MM.1S (cell line): ENCODE data around the gene CCDC126.

Experiments used
- DNase-seq: peaks from one replicate; pipeline ENCODE4 v3.0.0-alpha.2; 2015
- H2AFZ ChIP-seq: fragments of 300-600 bp; sonication (generic); 2 replicates; pipeline ENCODE4 v1.6.0; 2016; ENCODE audit warnings: antibody characterized with exemption, low read length
- H3F3A ChIP-seq: fragments of 300-600 bp; sonication (generic); 2 replicates; pipeline ENCODE4 v1.6.1; 2016; ENCODE audit warnings: mild to moderate bottlenecking, antibody characterized with exemption, low read length, moderate library complexity, mixed read lengths; ENCODE audit not compliant: insufficient read depth
- H3K27ac ChIP-seq: fragments of 300-600 bp; sonication (generic); 2 replicates; pipeline ENCODE4 v1.5.1; 2016; ENCODE audit warnings: mild to moderate bottlenecking, low read length
- H3K27me3 ChIP-seq: fragments of 300-600 bp; sonication (generic); replicated peaks from 2 replicates; pipeline ENCODE4 v1.6.0; 2016; ENCODE audit warnings: low read length; ENCODE audit not compliant: insufficient read depth
- H3K36me3 ChIP-seq: fragments of 300-600 bp; sonication (generic); replicated peaks from 2 replicates; pipeline ENCODE4 v1.6.1; 2016; ENCODE audit warnings: mild to moderate bottlenecking, low read length, mixed read lengths; ENCODE audit not compliant: insufficient read depth
- H3K4me1 ChIP-seq: fragments of 300-600 bp; sonication (generic); 2 replicates; pipeline ENCODE4 v1.6.1; 2016; ENCODE audit warnings: low read length, mixed read lengths
- H3K4me2 ChIP-seq: fragments of 300-600 bp; sonication (generic); 2 replicates; pipeline ENCODE4 v1.6.0; 2016; ENCODE audit warnings: low read depth, low read length
- H3K4me3 ChIP-seq: fragments of 300-600 bp; sonication (generic); 2 replicates; pipeline ENCODE4 v1.5.1; 2016; ENCODE audit warnings: low read length, mixed read lengths
- H3K79me2 ChIP-seq: fragments of 300-600 bp; sonication (generic); 2 replicates; pipeline ENCODE4 v1.6.1; 2016; ENCODE audit warnings: mixed run types, low read length, mixed read lengths
- H3K9ac ChIP-seq: fragments of 300-600 bp; sonication (generic); 2 replicates; pipeline ENCODE4 v1.6.1; 2016; ENCODE audit warnings: low read length, mixed read lengths
- H3K9me2 ChIP-seq: fragments of 300-600 bp; sonication (generic); replicated peaks from 2 replicates; pipeline ENCODE4 v1.6.1; 2016; ENCODE audit warnings: mild to moderate bottlenecking, low read length, mixed read lengths; ENCODE audit not compliant: insufficient read depth
- H3K9me3 ChIP-seq: fragments of 300-600 bp; sonication (generic); replicated peaks from 2 replicates; pipeline ENCODE4 v1.6.1; 2016; ENCODE audit warnings: mild to moderate bottlenecking, low read length, mixed read lengths; ENCODE audit not compliant: insufficient read depth
- H4K20me1 ChIP-seq: fragments of 300-600 bp; sonication (generic); 2 replicates; pipeline ENCODE4 v1.6.1; 2016; ENCODE audit warnings: mild to moderate bottlenecking, low read length, moderate library complexity, mixed read lengths; ENCODE audit not compliant: insufficient read depth
- EZH2 ChIP-seq: fragments of 300-600 bp; sonication (generic); optimal IDR thresholded peaks from 2 replicates; pipeline ENCODE3; 2017; ENCODE audit warnings: low read depth, mild to moderate bottlenecking, antibody characterized with exemption, low read length, mixed read lengths
- EZH2phosphoT487 ChIP-seq: fragments of 300-600 bp; sonication (generic); IDR thresholded peaks from 2 replicates; pipeline ENCODE4 v1.6.1; 2018; ENCODE audit warnings: antibody characterized with exemption, low read length
- TF ChIP-seq, protein P1 (sequence below): fragments of 300-600 bp; sonication (generic); IDR thresholded peaks from 2 replicates; pipeline ENCODE4 v1.5.1; 2016; ENCODE audit warnings: antibody characterized with exemption, low read length, mixed read lengths

The CCDC126 gene

DNA sequence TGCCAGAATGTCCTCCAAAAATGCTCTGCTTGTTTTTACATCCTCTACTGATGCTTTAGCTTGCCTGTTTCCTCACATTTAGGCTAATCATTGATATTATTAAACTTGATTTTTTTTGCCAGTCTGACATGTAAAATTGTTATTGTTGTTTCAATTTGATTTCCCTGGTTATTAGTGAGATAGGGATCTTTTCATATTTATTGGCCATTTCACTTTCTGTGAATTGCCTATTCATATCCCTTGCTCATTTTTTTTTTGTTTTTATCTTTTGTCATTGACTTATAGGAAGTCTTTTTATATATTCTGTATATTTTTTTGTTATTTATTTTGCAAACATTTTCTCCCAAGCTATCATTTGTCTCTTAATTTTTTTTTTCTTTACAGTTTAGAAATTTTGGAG is 96.0 kb downstream of the CCDC126 start:
- Histone ChIP-seq H3K79me2 (no peaks in the 10 kb centered on the region), H3K36me3 (no peaks in the 10 kb centered on the region), H3K9ac (no peak overlapping the region), H4K20me1 (no peaks in the 10 kb centered on the region), H3K27ac (no peak overlapping the region), H3K4me2 (no peak overlapping the region), H3F3A (no peaks in the 10 kb centered on the region), H3K27me3 (no peaks in the 10 kb centered on the region), H3K9me3 (no peaks in the 10 kb centered on the region), H2AFZ (no peak overlapping the region), H3K4me1 (no peaks in the 10 kb centered on the region), H3K4me3 (no peak overlapping the region), H3K9me2 (no peaks in the 10 kb centered on the region)
- no peak for DNase-seq
- TF ChIP-seq EZH2phosphoT487 (no peak), EZH2 (no peak)
- TF ChIP-seq, protein P1, sequence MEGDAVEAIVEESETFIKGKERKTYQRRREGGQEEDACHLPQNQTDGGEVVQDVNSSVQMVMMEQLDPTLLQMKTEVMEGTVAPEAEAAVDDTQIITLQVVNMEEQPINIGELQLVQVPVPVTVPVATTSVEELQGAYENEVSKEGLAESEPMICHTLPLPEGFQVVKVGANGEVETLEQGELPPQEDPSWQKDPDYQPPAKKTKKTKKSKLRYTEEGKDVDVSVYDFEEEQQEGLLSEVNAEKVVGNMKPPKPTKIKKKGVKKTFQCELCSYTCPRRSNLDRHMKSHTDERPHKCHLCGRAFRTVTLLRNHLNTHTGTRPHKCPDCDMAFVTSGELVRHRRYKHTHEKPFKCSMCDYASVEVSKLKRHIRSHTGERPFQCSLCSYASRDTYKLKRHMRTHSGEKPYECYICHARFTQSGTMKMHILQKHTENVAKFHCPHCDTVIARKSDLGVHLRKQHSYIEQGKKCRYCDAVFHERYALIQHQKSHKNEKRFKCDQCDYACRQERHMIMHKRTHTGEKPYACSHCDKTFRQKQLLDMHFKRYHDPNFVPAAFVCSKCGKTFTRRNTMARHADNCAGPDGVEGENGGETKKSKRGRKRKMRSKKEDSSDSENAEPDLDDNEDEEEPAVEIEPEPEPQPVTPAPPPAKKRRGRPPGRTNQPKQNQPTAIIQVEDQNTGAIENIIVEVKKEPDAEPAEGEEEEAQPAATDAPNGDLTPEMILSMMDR: no peak
